ENCODE data around the gene TRMT10C.
"Not testable (repeated sequence)": the region's sequence is repeated elsewhere in the genome, so short reads cannot be mapped to it uniquely, and the experiment has no call there.

The TRMT10C gene

DNA sequence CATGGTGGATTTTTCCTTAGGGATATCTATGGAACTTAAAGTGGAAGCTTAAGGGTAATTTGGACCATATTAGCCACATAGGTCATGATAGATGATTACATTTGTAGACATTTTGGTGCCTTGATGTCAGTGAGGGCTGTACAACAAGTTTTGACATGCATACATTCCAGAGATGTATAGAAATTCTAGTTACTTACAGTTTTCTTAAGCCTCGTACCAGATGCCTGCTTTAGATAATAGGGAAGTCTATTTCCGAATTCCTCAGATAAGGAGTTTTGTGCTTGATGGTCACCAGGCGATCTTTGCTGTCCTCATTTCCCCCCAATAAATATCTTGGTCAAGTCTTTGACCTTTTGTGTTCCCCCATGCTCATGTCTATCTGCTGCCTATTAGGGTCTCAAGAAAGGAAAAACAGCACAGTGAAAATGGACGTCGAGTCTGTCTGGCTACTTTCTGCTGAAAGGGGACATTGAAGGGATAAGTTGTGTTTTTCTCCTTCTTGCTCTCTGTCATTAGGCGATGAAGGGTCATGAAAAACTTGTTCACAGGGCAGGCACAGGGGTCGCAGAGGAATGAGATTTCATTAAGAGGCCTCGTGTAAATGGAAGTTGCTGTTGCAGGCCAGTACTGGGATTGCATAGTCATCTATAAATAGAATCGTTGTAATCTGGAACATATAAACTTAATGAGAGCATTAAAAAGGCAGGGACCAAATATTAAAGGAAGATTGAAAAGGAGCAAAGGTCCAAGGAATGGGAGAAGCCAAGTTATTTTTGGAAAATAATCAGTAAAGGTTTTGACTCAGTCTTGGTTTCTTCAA, 28.7 kb upstream of the TRMT10C start:
- TF ChIP-seq CTCF (IDR thresholded peaks at IDR 0.05) (no peak), ZFX (IDR thresholded peaks at IDR 0.05; ENCODE audit: borderline replicate concordance) (no peak)

DNA sequence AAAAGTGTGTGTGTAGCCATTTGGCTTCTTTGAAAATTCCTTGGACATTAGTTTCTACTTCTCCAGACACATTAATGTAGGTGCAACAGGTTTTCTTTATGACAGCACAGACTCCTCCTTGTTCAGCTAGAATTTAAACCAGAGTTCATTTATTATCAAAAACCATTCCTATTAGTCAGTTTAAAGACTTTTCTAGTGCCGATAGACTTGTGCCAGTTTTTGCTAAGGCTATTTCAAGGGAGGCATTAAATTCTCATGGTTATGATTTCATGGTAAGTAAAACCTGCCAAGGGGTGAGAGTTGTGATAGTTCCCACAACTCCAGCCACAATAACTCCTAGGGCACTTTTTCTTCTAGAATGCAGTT, 28.1 kb upstream of the TRMT10C start:
- H3K27ac ChIP-seq, result no peak overlapping the region
- no peak for TF ChIP-seq ZFX (IDR thresholded peaks at IDR 0.05; ENCODE audit: borderline replicate concordance)
- no peak for TF ChIP-seq CTCF (IDR thresholded peaks at IDR 0.05)

More for the DNA sequence above, 28.7 kb upstream of the TRMT10C start:
- no peak overlapping the region for H3K27ac ChIP-seq

GRCh38 chr3:101535221-101535620, 26.4 kb upstream of the TRMT10C start:
- TF ChIP-seq ZFX (IDR thresholded peaks at IDR 0.05; ENCODE audit: borderline replicate concordance), result no peak
- no peak for TF ChIP-seq CTCF (IDR thresholded peaks at IDR 0.05)
- no peak overlapping the region for H3K27ac ChIP-seq

GRCh38 chr3:101536266-101536665, 25.4 kb upstream of the TRMT10C start:
- TF ChIP-seq ZFX (IDR thresholded peaks at IDR 0.05; ENCODE audit: borderline replicate concordance), result no peak
- H3K27ac ChIP-seq, result no peak overlapping the region

GRCh38 chr3:101536955-101537354, 24.7 kb upstream of the TRMT10C start:
- not testable (repeated sequence) for H3K27ac ChIP-seq

DNA sequence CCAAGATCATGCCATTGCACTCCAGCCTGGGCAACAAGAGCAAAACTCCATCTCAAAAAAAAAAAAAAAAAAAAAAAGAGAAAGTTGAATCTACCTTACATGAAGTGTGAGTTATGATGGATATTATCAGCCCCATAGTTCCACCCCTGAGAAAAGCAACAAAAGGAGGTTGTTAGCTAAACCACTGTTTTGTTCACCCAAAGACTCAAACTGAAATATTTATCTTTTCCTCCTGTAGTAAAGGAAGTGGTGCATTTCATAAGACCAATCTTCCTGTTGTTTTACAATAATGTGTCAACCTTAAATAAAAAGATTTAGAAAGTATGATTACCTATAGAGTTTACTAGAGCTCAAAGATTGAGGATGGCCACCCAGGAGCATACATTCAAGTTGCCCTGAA, 18.7 kb upstream of the TRMT10C start:
- no peak for TF ChIP-seq ZFX (IDR thresholded peaks at IDR 0.05; ENCODE audit: borderline replicate concordance)
- TF ChIP-seq CTCF (IDR thresholded peaks at IDR 0.05), result no peak

DNA sequence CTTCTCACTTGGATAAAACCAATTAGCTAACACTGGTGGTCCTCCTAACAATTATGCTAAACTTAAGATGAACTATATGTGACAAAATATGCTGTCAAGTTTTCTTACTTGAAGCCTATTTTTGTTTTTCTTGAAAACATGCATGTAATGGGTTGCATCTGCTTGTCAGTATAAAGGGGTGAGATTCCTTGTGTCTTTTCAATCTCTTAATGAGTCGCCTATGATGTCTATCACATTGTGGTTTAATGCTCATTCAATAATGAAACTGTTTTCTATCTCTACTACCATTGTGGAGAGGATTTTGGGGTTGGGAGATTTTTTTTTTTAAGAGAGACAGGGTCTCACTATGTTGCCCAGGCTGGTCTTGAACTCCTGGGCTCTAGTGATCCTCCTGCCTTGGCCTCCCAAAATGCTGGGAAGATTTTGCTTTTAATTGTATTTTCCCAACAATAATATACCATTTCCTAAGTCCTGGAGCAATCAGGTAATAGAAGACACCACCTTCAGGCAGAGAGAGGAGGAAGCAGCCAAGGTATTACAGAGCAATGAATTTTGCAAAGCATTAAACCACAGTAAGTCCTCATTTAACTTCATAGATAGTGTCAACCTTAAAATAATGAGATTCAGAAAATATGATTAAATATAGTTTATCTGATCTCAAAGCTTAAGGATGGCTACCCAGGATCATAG, 17.4 kb upstream of the TRMT10C start:
- TF ChIP-seq CTCF (IDR thresholded peaks at IDR 0.05) (peak; percentile 12; the same call in 1 of the 2 replicates), ZFX (IDR thresholded peaks at IDR 0.05; ENCODE audit: borderline replicate concordance) (no peak)
- no peak overlapping the region for H3K27ac ChIP-seq

More for the DNA sequence above, 18.7 kb upstream of the TRMT10C start:
- no peak overlapping the region for H3K27ac ChIP-seq

GRCh38 chr3:101548527-101549105, 13.1 kb upstream of the TRMT10C start:
- no peak for TF ChIP-seq CTCF (IDR thresholded peaks at IDR 0.05)
- no peak for TF ChIP-seq ZFX (IDR thresholded peaks at IDR 0.05; ENCODE audit: borderline replicate concordance)
- H3K27ac ChIP-seq, result no peak overlapping the region

All from 22Rv1 (cell line).